ENCODE data around the gene KIF5A.
A peak's percentile ranks its signal among the peaks of the same experiment; 100 is the strongest.
"Not testable (repeated sequence)": the region's sequence is repeated elsewhere in the genome, so short reads cannot be mapped to it uniquely, and the experiment has no call there.

The KIF5A gene

DNA sequence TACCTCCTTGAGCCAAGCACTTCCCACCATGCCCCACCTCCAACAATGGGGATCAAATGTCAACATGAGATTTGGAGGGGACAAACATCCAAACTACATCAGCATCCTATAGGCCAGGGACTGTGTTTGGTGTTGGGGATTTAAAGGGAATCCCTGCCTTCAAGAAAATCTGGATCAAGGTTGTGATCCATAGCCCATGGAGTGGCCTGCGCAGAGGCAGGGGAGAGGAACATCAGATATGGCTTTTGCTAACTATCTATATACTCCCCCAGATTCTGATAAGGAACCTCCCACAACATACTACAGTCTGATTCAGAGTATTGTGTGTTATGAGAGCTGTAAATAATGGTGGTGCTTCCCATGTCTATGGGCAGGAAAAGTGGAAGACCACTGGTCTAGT is 5.1 kb downstream of the KIF5A start:
- no peak for DNase-seq (ENCODE audit: low read depth in 2 of 2)

DNA sequence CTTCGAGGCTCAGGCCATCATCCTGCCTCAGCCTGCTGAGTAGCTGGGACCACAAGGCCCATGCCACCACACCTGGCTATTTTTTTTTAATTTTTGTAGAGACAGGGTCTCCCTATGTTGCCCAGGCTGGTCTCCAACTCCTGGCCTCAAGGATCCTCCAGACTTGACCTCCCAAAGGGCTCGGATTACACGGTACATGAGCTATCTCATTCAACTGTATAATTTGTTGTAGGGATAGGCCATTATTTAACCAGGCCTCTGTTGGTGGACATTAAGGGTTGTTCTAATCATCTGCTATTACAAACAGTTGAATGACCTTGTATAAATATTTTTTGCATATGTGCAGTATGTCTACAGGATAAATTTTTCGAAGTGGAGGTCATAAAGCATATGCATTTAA is 9.0 kb downstream of the KIF5A start:
- DNase-seq (ENCODE audit: low read depth in 2 of 2) = no peak

DNA sequence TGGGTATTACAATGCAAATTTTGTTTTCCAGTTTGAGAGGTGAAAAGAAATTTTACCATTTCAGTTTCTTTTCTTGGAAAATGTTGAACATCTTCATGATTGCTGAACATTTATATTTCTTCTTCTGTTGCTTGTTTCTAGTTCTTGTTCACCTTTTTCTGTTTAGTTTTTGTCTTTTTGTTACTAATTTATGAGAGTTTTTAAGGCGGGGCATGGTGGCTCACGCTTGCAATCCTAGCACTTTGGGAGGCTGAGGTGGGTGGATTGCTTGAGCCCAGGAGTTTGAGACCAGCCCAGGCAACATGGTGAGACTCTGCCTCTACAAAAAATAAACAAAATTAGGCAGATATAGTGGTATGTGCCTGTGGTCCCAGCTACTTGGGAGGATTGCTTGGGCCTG is 10.7 kb downstream of the KIF5A start:
- DNase-seq (ENCODE audit: low read depth in 2 of 2) = no peak

DNA sequence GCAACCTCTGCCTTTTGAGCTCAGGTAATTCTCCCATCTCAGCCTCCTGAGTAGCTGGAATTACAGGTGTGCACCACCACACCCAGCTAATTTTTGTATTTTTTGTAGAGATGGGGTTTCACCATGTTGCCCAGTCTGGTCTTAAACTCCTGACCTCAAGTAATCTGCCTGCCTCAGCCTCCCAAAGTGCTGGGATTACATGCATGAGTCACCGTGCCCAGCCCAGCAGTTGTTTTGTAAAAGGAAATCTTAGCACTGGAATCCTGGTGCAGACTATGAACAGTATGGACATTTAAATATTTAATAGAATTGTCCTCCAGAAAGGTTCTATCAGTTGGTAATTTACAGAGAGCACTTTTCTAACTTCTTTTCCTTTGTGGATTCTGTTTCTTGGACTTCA is 11.3 kb downstream of the KIF5A start:
- DNase-seq (ENCODE audit: low read depth in 2 of 2) = not testable (repeated sequence)

DNA sequence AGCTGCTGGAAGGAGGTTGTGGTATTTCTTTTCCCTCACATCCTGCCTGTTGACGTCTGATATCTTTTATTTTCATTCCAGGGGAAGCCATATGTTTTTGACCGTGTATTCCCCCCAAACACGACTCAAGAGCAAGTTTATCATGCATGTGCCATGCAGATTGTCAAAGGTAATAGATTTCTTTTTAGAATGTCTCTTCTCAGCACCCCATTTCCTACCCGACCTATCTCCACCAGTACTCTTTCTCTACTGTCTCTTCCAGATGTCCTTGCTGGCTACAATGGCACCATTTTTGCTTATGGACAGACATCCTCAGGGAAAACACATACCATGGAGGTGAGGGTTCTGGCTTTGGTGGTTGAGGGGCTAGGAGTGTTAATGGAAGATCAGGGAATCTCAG is 13.5 kb downstream of the KIF5A start:
- DNase-seq (ENCODE audit: low read depth in 2 of 2) = no peak

DNA sequence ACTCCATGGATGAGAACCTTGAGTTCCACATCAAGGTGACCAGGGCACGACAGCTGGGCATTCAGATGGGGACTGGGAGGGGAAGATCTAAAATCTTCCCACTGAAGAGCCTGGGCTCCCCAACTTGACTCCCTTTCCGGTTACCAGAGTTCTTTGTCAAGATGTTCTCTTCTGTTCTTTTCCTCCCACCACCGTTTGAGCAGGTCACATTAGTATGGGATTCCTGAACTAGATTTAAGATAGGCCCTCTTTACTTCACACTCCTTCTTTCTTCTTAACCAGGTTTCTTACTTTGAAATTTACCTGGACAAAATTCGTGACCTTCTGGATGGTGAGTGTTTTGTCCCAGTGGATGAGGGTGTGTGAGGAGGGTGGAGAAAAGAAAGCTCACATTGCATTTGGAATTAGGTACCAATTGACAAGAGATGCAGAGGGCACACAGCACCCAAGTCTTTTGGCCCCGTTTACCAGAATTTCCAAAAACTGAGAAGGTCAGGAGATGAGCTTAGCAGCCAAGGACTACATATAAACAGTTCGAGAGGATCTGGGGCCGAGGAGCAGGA is 14.4 kb downstream of the KIF5A start:
- no peak for DNase-seq (ENCODE audit: low read depth in 2 of 2)

DNA sequence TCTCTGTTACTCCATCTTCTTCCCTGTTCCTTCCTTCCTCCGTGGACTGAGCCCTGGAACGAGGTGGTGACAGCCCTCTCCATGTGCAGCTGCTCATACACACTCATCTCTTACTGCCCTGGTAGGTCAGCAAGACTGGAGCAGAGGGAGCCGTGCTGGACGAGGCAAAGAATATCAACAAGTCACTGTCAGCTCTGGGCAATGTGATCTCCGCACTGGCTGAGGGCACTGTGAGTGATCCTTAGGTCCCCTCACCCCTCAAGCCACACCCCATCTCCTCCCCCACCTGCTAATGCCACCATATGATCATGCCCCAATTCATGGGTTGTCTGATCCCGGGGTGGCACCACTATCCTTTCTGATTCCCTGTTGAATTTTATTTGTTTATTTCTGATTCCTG is 19.0 kb downstream of the KIF5A start:
- DNase-seq (ENCODE audit: low read depth in 2 of 2) = no peak

DNA sequence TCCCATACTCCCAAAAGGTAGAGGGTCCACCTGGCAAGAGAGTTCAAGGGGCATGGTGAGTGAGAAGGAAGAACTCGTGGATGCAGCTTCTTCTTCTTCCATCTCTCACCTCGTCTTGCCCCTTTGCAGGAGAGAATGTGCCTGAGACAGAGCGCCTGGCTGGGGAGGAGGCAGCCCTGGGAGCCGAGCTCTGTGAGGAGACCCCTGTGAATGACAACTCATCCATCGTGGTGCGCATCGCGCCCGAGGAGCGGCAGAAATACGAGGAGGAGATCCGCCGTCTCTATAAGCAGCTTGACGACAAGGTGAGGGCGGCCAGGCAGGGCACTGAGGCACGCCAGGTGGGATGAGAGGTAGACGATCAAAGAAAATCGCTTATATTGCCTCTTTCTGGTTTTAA is 20.0 kb downstream of the KIF5A start:
- DNase-seq (ENCODE audit: low read depth in 2 of 2) = no peak

DNA sequence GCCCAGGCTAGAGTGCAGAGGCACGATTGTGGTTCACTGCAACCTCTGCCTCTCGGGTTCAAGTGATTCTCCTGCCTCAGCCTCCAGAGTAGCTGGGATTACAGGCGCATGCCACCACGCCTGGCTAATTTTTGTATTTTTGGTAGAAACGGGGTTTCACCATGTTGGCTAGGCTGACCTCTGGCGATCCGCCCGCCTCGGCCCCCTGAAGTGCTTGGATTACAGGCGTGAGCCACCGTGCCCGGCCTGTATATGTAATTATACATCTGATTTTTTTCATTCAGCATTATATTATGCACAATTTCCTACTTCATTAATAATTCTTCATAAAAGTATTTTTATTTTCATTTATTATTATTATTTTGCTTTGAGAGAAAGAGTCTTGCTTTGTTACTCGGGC is 20.6 kb downstream of the KIF5A start:
- not testable (repeated sequence) for DNase-seq (ENCODE audit: low read depth in 2 of 2)

DNA sequence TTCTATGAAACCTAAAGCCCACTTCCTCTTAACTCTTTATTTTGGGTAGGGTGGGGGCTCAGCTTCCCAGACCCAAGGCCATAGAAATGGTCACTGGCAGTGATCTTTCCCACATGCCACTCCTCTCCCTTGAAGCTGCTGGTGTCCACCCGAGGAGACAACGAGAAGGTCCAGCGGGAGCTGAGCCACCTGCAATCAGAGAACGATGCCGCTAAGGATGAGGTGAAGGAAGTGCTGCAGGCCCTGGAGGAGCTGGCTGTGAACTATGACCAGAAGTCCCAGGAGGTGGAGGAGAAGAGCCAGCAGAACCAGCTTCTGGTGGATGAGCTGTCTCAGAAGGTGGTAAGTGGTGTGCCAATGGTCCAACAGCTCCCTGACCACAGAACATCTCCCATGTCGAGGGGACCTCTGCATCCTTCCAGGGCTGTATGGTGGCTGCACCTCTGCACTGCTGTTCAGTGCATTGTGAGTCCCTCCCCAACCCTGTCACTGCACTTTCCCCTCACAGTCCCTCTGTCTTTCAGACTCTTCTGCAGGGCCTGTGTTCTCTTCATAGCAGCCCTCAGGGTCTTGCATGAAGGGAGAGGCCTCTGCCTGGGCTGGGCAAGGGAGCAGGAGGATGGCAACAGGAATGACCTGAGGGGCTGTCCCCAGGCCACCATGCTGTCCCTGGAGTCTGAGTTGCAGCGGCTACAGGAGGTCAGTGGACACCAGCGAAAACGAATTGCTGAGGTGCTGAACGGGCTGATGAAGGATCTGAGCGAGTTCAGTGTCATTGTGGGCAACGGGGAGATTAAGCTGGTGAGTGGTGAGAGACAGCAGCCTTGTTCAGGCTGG is 22.3 kb downstream of the KIF5A start:
- no peak for DNase-seq (ENCODE audit: low read depth in 2 of 2)

DNA sequence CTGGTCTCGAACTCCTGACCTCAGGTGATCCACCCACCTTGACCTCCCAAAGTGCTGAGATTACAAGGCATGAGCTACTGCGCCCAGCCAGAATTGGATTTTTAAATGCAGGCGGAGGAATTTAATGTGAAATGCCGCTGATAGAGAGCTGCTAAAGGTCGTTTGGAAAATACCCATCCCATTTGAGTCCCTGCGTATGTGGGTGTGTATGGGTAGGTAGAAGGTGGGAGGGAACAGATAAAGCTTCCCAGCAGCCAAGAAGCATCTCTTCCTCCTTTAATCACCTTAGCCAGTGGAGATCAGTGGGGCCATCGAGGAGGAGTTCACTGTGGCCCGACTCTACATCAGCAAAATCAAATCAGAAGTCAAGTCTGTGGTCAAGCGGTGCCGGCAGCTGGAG is 25.0 kb downstream of the KIF5A start:
- no peak for DNase-seq (ENCODE audit: low read depth in 2 of 2)

DNA sequence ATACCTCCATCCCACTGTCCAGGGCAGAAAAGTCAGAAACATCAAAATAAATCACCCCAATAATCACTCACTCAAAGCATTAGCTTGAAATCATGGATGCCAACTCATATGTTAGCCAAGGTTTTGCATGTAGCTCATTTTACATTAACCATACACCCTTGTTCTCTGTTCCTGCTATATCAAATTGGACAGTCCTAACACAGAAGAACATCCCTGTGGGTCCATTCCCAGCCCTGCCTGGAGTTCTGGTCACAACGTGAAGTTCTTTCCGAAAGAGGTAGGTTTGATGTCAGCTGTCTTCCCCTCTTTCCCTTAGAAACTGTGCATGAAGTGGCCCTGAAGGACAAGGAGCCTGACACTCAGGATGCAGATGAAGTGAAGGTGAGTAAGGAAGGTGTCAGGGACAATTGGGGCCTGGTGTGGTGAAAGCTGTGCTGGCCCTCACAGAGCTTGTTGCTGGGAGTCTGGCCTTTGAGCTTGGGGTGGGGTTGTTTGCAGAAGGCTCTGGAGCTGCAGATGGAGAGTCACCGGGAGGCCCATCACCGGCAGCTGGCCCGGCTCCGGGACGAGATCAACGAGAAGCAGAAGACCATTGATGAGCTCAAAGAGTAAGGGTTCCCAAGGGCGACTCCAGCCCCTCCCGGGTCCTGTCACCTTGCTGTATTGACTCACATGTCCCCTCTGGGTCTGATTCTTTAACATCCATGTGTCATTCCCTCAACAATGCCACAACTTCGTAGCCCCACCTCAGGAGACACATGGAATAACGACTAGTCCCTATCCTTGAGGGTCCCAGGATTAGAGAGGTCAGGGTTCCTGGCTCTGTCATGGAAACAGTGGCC is 26.1 kb downstream of the KIF5A start:
- DNase-seq (ENCODE audit: low read depth in 2 of 2) = no peak

DNA sequence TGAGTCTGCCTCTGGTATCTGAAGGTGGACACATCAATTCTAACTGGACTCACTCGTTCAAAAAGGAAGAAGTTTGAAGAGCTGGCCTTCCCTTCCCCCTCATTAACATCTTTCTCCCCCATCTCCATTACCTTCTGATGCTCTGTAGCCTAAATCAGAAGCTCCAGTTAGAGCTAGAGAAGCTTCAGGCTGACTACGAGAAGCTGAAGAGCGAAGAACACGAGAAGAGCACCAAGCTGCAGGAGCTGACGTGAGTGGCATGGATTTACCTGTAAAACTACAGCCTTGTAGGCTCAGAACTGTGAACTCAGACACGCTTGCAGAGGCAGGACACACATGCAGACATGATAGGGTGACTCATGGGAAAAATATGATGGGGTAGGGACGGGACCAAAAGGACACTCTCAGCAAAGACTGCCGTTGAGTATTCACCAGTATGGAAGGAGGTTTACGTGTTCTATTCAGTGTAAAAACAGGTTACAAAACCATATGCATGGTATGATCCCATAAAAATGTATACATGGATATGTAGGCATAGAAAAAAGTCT is 26.8 kb downstream of the KIF5A start:
- DNase-seq (ENCODE audit: low read depth in 2 of 2) = no peak

DNA sequence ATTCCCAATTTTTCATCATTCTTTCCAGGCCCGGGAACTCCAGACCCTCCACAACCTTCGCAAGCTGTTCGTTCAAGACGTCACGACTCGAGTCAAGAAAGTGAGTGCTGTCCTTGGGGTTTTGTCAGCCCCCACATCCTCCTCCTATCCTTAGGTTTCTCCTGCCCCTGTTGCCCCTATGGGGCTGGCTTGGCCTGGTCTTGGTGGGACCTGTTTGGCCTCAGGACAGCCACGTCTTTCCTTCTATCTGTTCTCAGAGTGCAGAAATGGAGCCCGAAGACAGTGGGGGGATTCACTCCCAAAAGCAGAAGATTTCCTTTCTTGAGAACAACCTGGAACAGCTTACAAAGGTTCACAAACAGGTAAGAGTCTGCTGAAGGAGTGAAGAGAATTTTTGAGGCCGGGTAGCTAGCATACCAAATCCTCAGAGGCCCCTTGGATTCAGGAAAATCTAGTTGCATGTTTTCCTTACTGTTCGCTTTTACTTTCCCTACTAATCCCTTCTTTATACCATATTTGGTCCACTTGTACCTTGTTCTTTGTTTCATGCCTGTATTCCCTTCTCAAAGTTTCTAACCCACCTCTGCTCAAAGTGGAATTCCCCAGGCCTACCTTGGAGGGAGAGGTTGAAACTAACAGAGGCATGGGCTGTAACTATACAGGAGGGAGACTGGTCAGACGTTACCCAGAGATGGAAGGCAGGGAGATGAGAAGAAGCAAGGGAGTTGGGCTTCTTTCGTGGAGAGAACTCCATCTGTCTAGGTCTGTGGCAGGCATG is 28.3 kb downstream of the KIF5A start:
- DNase-seq (ENCODE audit: low read depth in 2 of 2) = no peak

DNA sequence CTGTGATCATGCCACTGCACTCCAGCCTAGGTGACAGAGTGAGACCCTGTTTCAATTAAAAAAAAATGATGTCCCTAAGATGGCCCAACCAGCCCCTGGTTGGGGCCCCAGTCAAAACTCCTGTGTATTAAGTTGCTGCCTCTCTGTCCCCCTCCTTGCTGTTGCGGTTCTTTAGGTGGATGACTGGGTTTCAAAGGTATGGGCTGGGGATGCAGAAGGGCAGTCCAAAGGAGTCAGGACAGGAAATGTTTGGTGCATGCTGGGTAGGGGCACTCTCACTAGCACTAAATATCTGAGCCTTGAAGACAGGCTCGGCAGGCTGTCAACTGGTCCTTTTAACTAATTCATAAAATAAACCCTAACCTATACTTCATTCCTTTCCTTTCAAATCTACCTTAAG is 29.2 kb downstream of the KIF5A start:
- no peak for DNase-seq (ENCODE audit: low read depth in 2 of 2)

DNA sequence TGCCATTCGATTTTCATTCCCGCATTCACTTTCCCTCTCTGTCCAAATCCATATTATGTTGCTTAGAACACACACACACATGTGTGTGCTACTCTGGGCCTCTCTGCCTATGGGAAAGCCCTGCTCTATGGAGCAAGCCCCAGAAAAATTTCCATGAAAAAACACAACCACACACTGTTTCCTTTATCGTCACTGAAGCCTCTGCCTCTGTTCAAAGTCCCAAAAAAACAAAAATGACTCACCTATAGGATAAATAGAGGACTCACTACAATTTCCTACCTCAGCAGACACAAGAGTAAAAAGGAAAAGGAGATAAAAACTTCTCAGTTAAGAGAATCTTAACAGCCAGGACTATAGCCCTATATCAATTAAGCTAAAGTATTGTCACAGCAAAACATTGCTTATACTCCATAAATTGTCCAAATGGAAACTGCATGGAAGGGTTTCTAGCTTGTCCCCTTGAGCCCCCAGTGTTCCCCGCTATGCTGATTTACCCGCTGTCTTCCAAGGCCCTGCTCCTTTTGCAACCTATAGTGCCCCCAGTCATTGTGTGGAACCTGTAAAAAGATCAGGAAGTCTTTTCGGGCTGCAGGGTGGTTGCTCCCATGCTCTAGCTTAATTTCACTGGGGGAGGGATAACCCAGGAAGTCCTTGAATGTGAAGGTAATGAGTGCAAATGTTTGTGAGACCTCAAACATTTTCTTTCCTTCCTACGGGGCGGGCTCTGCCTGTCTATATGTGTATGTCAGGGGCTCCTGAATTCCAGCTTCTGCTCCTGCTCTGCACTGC is 30.0 kb downstream of the KIF5A start:
- DNase-seq (ENCODE audit: low read depth in 2 of 2) = no peak

DNA sequence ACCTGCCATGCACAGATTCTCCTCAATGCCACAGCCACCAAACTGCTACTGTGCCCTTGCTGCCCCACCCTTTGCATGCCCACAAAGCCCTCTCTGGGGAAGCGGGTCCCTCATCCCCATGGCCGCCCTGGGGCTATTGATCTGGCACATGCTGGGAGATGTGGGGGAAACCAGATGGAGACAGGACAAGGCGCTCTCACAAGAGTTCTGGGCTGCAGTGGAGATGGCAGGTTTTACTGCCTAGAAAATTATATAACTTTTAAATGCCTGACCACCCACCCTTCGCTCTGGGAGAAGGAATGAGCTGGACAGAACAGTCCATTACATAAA is 30.6 kb downstream of the KIF5A start:
- DNase-seq (ENCODE audit: low read depth in 2 of 2) = no peak

DNA sequence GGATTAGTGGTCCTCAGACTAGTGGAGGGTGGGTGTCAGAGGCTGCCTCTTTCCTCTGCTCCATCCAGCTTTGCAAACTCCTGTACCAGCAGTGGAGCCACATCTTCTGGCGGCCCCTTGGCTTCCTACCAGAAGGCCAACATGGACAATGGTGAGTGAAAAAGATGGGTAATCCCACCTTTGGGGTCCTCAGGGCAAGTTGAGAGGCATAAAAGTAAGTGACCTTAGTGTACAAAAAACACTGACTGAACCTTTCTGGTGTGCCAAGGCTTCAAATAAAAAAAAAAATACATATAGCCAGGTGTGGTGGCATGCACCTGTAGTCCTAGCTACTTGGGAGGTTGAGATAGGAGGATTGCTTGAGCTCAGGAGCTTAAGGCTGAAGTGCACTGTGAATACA is 32.0 kb downstream of the KIF5A start:
- no peak for DNase-seq (ENCODE audit: low read depth in 2 of 2)

DNA sequence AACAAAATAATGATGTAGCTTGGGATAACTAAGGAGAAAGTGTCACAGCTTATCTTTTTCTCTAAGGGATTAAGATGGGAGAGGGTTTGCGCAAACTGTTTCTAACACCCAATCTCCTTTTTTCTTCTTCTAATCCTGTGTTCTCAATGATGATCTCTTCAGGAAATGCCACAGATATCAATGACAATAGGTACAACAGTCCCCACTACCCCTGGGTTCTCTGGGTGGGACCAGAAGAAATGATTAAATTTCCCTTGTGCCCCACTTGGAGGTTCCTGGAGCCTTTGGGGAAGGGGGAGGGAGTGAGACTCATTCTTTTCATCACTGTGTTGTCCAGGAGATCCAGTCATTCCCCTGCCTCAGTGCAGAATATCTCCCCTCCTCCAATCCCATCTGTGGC is 32.6 kb downstream of the KIF5A start:
- no peak for DNase-seq (ENCODE audit: low read depth in 2 of 2)

DNA sequence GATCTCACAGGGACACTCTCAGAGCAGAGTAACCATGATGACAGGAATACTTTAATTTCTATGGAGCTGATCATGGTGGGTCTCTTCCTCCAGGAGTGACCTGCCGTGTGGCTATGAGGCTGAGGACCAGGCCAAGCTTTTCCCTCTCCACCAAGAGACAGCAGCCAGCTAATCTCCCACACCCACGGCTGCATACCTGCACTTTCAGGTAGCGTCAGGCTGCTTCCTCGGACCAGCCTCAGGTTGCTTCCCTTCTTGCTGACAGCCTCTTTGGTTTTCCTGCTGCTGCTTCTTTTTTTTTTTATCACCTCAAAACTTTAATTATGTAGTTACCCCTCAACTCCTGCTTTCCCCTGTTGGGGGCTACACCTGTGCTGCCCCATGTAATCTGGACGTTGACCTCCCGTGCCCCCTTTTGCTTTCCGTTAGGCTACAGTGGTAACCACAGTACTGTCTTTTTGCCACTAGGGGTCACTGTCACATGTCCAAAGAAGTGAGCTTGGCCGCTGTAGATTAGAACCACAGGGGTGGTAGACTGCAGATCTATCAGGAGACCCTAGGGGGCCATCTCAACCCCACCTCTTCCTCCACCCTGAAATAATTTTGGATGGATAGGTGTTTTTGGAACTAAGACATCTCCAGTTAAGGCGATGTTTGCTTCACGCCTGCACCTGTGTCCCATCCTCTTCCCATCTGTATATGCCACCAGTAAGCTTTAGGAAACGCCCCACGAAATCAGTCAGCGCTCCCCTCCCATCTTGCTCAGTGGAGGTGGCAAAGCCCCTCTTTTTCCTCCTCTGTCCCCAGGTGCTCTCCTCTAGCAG is 33.4 kb downstream of the KIF5A start:
- peak in 1 of 2 donors; percentile 29 for DNase-seq (ENCODE audit: low read depth in 2 of 2)

Measured in stimulated activated CD8-positive, alpha-beta memory T cell treated with anti-CD3 and anti-CD28 coated beads, Interleukin-2, amount 100 ng/mL, for 48 hours (primary cell).